ENCODE results near the gene SHF.
A peak's percentile ranks its signal among the peaks of the same experiment; 100 is the strongest.

Gene SHF

DNA sequence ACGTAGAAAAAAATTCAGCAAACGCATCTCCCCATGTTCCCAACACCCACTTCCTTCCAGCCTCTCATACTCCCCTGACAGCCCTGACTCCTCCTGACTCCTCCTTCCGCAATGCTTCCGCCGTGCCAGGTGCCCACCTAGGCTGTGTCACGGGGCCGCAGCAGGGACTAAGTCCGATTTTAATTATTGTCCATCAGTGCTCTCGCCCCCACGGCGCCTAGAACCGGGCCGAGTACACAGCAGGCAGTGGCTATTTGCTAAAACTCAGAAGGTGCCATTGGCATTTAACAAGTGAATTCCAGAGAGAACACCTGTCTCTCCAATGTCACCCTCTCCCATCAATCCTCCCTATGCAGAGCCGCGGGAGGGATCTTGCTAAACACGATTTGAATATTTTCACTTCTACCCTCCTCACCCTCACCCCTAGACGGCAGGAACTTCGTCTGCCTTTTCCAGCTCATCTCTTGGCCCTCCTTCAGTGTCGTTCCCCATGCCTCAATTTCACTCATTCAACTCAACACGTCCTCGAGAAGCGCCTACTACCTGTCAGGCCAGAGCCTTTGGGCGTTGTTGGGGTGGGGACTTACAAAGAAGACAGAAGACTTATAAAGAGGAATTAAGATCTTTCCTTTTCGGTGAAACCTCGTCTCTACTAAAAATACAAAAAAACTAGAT, 11.5 kb upstream of the SHF start:
- DNase-seq (ENCODE audit: low read depth), result no peak

DNA sequence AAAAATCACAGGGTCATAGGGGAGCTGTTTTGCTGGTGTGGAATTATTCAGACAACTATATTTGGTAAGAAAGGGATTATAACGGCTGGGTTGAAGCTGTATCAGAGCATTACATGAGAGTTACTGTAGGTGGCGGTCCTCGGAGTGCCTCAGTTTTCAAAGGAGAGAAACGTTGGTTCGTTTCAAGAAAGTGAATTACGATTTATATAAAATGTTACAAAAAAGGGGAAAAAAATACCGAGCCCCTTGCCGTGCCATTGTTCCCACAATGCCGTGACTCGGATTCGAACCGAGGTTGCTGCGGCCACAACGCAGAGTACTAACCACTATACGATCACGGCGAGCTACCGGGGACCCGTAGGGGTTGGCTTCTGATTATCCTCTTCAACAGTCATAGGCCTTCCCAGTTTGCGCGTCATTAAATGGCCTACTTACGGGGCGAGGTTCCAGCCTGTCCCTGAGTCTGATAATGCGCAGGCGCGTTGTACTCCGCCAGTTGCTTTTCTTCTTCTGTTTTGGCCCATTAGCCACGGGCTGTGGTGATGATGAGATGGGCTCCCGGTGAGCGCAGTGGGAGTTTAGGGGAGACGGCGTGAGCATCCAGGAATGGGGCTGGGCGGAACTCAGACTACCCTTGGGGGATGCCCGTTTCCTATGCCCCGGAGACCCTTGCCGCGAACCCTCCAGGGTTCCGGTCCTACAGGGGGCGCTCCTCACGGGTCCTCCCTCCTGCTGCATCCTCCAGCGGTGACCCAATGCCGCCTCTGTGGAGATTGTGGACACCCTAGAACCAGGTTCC, 10.8 kb upstream of the SHF start:
- peak; percentile 89 for DNase-seq (ENCODE audit: low read depth)

DNA sequence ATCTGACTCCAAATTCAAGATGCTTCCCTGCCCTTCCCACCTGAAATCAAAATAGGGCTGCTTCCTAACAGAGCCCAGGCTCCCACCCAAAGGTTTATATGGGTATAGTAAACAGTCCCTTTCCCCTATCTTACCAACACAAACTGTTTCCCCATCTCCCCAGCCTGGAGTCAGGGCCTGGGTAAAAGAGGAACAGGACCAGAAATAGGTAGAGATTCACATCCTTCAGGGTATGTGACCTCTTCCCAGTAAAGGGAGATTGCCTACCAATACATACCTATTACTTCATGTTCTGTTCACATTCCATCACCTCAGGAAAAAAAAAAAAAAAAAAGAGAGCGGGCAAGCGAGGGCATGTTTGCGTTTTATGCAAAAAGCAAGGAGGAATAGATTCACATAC, 9.7 kb upstream of the SHF start:
- no peak for DNase-seq (ENCODE audit: low read depth)

DNA sequence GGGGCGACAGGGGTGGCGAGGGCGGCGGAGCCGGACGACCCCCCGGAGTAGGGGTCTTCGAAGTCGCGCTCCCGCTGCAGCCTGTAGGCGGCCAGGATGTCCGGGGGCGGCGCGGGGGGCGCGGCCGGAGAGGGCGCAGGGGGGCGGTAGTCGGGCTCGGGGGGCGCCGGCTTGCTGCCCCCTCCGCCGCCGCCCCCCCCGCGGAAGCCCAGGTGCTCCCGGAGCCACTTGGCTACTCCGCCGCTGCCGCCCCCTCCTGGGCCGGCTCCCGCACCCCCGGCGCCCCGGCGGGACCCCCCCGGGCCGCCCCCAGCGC, 230 bp downstream of the SHF start:
- no peak for DNase-seq (ENCODE audit: low read depth)

DNA sequence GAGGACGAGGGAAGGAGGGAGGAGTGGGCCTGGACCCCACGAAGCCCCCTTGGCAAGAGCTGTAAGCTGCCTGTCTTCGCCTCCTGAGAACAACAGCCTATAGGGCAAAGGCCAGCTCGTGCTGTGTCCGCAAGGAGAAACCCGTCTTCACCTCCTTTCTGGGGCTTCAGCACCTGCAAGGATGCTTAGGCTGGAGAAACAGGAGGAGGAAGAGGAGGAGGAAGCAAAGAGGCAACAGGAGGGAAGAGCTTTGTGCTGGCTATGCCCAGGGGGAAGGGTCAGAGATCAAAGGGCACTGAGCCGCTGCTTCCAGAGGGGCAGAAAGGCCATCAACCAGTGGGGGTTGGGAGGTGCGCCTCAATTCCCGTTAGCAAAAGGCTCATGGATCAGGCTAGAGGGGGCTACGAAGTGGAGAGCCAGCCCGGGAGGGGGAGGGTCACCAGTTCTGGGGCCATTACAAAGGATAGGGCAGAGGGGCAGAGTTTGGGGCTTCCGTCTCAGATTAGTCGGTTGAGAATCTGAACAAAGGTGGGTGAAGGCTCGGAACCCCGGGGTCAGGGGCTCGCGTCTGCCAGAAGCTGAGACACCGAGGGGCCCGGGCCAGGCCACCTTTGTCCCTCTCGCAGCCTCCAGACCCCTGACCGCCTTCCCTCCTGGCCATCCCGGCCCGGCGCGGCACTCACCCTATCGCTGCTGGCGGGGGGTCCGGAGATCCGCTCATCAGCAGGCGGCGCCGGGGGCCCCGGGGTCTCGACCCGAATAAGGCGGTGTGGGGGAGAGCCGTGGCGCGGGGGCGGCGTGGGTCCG, 792 bp downstream of the SHF start:
- no peak for DNase-seq (ENCODE audit: low read depth)

DNA sequence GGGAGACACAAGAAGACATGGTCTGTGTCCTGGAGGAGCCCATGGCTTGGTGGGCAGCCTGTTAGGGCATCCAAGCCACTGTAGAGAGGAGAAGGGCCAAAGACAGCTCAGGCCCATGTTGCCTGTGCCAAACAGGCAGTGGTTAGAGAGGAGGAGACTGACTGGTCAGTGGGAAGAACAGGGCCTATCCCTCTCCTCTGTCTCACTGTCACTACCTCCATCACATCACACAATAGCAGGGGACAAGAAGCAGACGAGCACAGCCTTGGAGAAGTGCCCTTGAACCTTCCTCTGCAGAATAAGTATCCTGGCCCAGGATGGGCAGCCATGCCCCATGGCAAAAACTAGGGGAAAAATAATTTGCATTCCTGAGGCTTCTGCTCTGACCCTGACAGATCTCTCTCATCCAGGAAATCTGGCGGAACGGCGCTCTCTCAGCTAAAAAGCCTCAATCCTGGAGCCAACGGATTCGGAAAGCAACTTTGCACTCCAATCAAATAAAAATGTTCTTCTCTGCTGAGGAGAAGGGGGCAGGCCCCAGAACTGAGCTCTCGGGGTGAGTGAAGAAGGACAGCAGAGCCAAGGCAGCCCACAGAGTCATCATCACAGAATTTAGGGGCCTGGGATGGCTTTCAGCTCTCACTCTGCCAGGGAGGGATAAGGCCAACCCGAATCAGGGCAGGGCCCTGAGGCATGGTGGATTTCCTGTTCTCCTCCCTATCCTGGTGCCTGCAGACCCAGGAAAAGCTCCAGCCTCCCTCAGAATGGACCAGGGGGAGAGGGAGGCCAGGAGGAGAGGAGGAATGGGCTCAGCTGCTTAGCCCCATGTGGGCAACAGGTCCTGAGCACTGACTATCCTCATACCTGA, 1.6 kb downstream of the SHF start:
- DNase-seq (ENCODE audit: low read depth), result no peak

DNA sequence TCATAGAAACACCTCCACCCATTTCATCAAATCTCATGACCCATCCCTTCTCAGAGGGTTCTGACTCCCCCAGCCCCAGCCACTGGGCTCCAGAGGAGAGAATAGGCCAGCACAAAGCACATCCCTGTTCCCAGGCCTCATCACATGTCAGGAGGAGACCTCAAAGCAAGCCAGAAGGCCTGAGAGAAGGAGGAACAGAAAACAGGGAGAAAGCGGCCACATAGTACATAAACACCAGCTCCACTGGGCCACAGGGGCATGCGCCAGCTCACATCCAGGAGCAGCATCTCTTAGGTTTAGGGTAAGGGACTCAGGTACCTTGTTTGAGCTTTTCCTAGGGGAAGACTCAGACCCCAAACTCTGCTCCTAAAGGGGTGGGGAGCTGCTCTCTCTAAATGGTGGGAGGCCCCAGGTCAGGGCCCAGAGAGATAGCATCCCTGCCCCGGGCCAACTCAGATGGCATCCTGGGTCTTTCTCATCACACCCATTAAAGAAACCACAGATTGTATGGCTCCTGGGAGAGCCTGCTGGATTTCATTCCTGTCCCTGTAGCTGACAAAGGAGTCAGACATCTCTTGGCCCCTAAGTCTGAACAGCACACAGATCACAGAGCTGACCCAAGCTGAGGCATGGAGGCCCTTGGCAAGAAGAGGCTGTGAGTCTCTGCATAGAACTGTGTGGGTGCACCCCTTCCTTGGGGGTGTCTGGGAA, 2.5 kb downstream of the SHF start:
- DNase-seq (ENCODE audit: low read depth), result no peak

DNA sequence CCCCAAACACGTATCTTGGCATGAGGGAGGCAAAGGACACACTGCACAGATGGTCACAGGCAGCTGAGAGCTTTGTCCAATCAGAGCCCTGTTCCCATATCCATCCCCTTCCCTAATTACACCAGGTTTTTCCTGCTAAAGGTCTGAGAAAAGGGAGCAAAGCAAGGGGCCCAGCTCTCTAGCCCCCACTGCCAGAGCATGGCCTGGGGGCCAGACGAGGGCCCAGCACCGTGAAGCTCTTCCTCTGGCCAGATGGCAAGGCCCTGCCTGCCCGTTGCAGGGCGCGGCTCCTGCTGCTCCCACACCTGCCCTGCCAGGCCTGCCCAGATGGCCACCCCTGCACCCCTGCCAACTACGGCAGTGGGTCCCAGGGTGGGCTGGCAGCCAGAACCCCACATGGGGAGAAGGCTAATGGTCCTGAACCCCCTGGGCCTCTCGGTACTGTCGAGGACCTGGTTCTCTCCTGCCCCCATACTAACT, 3.2 kb downstream of the SHF start:
- no peak for DNase-seq (ENCODE audit: low read depth)

DNA sequence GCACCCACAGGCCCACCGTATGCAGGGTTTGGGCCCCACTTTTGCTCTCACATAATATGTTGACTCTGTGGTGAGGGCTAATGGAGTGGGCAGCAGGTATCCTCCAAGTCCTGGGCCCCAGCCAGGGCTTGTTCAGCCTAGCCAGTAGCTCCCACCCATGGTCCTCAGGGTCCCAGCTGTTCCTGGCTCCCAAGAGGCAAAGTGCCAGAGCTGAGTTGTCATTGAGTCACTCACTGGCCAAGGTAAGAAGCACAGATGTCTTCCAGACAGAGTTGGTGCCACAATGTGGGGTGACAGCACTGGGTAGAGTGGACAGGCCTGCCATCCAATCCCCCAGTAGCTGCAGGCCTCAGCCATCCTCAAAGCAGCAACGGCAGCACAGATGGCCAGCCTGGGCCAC, 4.3 kb downstream of the SHF start:
- no peak for DNase-seq (ENCODE audit: low read depth)

DNA sequence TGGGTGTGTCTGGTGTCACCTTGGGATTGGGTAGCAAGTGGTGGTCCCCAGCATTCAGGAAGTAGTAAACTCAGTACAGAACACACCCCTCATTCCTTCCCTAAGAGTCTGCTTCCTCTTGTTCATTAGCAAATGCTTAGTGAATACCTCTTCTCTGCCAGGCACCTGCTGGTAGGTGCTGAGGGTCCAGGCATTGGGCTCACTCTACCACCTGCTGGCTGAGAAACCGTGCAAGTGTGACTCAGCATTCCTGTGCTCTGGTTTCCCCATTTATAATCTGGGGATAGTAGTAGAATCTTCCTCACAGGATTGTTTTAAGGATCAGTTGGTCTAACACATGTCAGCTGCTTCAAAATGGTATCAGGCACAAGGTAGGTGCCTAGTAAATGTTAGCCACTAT, 4.8 kb downstream of the SHF start:
- no peak for DNase-seq (ENCODE audit: low read depth)

DNA sequence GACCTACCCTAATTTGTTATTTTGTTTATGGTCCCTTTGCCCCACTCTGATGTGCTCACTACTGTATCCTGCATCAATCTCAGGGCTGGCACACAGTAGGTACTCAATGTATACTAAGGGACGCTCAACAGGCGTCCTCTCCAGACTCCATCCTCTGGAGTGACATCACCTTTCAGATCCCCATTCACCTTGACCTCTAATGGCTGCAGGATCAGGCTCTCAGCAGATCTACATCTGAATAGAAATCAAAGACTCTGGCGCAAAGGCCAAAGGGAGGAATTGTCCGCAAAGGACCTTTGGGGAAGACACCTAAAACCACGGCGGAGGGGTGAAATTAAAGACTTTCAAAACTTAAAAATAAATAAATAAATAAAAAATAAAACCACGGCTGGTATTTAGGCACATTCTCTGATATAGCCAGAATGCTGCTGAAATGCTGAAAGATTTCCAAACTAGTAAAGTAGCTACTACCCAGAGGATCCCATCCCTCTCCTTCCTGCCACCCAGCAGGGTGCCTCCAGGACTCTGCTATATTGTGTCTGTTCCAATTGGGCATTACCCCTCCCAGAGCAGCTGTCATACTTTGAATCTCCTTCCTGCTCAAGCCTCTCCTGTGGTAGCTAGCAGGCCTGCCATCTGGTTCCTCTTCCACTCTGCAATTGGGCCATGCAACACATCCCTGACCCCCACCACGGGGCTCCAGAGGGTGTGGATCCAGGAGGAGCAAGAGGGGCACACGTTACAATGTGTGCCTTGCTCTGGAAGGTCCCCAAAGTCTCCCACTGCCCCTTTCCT, 6.1 kb downstream of the SHF start:
- no peak for DNase-seq (ENCODE audit: low read depth)

DNA sequence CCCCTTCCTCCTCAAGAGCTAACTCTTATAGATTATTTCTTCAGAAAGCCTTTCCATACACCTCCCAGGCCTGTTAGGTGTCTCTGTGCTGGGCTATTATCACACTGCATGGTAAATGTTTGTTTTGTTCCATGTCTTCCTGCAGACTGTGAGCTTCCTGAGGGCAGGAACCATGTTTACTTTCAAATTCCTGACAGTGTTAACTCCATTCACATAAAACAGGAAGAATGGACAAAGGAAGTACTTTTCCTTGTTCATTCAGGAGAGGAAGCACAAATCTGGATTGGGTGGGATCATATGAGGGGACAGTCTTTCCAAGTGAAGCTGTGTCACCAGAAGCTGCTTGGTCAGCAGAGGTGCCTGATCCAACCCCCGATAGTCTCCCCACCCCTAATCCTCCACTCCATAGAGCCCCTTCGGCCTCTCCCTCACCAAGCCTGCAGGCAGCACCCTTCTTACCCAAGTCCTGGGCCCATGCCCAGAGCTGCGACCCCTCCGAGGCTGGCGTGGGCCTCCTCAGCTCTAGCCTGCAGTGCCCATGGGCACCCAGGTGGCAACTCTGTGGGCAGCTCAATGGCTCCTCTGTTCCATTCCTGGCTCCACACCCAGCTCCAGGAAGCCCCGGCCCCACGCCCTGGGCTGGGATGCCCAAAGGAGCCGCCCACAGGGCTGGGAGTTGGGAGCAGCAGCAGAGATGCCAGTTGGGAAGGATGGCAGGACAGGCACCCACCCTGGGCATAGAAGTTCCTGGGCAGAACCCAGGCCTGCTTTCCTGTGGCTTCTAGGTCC, 6.9 kb downstream of the SHF start:
- no peak for DNase-seq (ENCODE audit: low read depth)

DNA sequence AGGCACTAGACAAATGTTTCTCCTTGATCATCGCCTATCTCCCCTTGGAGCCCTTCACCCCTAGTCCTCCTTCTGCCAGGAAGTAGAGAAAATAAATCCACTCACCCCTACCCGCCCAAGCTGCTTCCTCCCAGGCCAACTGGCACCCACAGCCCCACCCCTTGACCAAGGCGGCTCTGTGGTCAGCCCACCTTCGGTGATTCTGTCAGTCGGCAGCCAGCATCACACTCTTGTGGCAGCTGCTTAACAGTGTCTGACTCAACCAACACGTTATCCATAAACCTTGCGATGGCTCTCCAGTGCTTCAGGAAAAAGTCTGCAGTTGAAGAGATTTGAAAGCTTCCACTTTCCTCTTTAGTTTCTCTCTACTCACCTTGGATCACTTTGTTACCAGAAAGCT, 7.6 kb downstream of the SHF start:
- DNase-seq (ENCODE audit: low read depth), result no peak

DNA sequence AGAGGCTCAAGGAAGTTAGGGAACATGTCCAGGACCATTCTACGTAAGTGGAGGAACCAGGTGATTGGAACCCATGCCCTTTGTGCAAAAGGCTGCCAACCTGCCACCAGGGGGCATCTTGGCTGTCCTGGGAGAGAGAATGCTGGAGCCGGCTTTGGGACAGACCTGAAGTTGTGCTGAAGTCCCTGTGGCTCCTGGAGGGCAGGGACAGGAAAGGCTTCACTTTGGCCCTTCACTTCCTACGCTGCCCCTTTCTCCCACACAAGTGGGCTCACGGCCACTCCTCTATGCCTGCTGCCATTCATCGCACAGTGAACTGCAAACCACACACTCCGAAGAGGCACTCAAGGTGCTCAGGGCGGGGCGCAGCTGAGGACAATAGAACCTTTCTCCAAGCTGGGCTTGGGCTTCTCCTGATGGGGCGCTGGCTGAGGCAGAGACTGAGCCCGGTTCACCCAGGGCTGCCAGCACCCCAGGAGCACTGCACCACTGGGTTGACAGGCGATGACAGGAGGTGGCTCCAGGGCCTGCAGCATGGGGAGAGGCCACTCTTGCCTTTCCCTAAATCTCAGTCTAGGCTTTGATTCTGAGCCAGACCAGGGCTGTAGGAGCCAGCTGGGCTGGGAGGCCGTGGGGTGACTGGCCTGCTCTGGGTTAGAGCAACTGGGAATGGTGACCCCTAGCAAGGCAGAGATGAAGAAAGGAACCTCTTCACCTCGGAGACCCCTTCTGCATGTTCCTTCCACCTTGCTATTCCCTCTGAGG, 8.4 kb downstream of the SHF start:
- no peak for DNase-seq (ENCODE audit: low read depth)

DNA sequence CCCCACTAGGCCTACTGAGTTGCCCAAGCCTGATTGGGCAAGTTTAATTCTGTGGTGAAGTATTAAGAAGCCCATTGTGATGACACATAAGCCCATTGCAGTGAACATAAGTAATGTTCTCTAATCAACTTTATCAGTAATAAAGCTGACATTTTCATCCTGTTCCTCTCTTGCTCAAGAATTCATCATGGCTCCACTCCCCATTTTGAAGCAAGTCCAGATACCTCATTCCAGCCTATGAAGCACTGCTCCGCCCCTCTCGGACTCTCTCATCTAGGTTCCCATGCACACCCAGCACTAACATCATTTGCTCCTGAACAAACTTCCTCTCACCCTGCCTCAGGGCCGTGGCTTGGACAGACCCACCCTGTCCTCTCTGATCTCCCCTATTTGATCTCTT, 10.5 kb downstream of the SHF start:
- no peak for DNase-seq (ENCODE audit: low read depth)

DNA sequence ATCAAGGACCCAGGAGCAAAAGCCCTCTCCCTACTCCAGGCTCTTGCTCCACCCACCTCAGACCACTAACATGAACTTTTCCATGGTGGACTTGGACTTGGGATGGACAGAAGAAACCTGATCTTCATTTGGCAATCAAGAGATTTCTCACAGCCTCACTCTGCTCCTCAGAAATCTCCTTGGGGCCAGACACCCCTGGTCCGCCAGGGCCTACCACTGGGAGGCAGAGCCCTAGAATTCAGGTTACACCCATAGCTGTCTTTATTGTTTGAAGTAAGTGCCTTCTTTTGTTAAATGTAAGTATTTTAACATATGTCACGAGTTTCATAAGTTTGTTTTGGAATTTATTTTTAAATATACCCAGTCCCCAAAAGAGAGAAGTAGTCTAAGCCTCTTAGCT, 13.2 kb downstream of the SHF start:
- DNase-seq (ENCODE audit: low read depth), result no peak

DNA sequence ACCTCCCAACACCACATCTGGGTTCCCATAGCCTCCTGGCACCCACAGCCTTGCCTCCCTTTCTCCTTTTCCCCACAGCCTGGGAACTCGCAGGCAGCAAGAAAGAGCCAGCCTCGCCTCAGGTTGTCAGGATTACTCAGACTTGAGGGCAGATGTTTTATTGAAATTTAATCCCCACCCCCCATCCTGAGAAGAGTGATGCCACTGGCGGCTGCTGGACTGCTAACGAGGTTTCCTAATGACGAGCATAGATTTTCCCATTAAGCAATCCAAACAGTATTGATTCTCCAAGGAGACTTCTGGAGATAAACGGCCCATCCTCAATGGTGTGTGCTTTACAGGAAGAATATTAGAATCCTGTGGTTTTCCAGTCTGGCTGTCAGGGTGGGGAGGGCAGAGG, 13.7 kb downstream of the SHF start:
- DNase-seq (ENCODE audit: low read depth), result no peak

DNA sequence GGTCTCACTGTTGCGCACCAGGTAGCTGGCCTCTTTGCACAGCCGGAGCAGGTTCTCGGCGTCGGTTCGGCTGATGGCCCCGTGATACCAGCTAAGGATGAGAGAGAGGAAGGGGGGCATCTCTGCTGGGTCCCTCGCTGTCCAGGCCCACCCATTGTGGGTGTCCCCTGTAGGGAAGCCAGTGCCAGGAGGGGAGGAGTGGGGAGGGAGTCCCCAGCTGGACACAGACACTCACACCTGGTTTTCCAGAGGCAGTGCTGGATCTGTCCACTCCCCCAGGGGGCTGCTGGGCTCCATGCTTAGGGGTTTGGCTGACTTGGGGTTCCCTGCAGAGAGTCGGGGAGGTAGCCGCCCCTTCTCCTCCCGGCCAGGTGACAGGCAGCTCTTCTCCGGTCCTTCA, 15.9 kb downstream of the SHF start:
- DNase-seq (ENCODE audit: low read depth), result no peak

Measured in CMK (cell line).